Progenitor cell of endocrine pancreas (in vitro differentiated cells): ENCODE results near the gene COL20A1. TPM values are rescaled to one million over a fixed set of nuclear protein-coding genes. Genes with fewer than 3 reads are reported as not detected.

Source experiments
- DNase-seq: peaks from one replicate; pipeline ENCODE4 v3.0.0; 2021; ENCODE audit warnings: low spot score; ENCODE audit not compliant: unreplicated experiment
- H3K27ac Mint-ChIP-seq: 2 replicates; pipeline ENCODE4 v1.8.0; 2021; ENCODE audit warnings: mild to moderate bottlenecking, moderate library complexity, mixed read lengths
- H3K27me3 Mint-ChIP-seq: 2 replicates; pipeline ENCODE4 v1.8.0; 2021; ENCODE audit warnings: mixed read lengths
- H3K36me3 Mint-ChIP-seq: 2 replicates; pipeline ENCODE4 v1.8.0; 2022; ENCODE audit warnings: mixed read lengths; ENCODE audit not compliant: insufficient read depth
- H3K4me1 Mint-ChIP-seq: 2 replicates; pipeline ENCODE4 v1.8.0; 2021; ENCODE audit warnings: low read depth, mixed read lengths
- H3K4me3 Mint-ChIP-seq: 2 replicates; pipeline ENCODE4 v1.8.0; 2021; ENCODE audit warnings: low read depth, mild to moderate bottlenecking, moderate library complexity, mixed read lengths
- H3K9me3 Mint-ChIP-seq: 2 replicates; pipeline ENCODE4 v1.8.0; 2021; ENCODE audit warnings: low read depth, mixed read lengths
- total RNA-seq: library from RNA; stranded (reverse); gene quantifications from 2 replicates; pipeline ENCODE4 v1.2.1, GENCODE V29; 2021
- TF ChIP-seq, protein P1 (sequence below): fragments of 200-600 bp; sonication (generic); IDR thresholded peaks from one replicate; pipeline ENCODE4 v1.5.0; 2021; ENCODE audit warnings: antibody characterized with exemption, mild to moderate bottlenecking; ENCODE audit not compliant: unreplicated experiment

COL20A1 gene
- total RNA-seq, 1 donor from 2014 or later: 0.24 TPM

DNA sequence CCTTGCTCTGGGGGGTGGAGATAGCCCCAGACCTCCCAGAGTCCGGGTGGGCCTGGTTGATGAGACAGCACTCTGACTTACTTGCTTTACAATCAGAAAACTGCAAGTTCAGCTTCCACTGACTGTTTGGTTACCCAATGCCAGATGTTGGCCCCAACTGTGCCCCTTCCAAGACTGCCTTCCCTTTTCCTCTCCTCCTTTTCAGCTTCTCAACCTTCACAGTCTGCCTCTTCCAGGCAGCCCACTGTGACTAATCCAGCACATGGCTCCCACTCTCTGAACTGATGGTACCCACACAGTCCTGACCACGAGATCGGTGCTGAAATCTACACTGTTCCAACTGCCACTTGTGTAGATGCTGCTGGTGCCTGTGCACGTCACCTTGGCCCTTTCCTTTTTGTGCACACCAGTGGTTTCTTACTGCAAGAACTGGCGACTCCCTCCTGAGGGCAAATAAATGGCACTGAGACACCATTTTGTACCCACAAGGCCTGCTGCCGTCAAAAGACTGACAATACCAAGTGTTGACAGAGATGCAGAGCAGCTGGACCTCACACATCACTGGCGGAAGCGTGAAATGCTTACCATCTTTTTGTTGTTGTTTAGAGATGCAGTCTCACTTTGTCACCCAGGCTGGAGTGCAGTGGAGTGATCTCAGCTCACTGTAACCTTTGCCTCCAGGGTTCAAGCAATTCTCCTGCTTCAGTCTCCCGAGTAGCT, 22.2 kb upstream of the COL20A1 start:
- peaks cover 6% of the 10 kb centered on the region for H3K27me3 Mint-ChIP-seq
- DNase-seq: no peak
- peaks cover 13% of the 10 kb centered on the region for H3K4me1 Mint-ChIP-seq
- TF ChIP-seq, protein P1, sequence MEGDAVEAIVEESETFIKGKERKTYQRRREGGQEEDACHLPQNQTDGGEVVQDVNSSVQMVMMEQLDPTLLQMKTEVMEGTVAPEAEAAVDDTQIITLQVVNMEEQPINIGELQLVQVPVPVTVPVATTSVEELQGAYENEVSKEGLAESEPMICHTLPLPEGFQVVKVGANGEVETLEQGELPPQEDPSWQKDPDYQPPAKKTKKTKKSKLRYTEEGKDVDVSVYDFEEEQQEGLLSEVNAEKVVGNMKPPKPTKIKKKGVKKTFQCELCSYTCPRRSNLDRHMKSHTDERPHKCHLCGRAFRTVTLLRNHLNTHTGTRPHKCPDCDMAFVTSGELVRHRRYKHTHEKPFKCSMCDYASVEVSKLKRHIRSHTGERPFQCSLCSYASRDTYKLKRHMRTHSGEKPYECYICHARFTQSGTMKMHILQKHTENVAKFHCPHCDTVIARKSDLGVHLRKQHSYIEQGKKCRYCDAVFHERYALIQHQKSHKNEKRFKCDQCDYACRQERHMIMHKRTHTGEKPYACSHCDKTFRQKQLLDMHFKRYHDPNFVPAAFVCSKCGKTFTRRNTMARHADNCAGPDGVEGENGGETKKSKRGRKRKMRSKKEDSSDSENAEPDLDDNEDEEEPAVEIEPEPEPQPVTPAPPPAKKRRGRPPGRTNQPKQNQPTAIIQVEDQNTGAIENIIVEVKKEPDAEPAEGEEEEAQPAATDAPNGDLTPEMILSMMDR: no peak
- H3K9me3 Mint-ChIP-seq: no peaks in the 10 kb centered on the region
- H3K4me3 Mint-ChIP-seq: peak overlapping the region; percentile 76
- H3K36me3 Mint-ChIP-seq: no peaks in the 10 kb centered on the region
- H3K27ac Mint-ChIP-seq: no peak overlapping the region

DNA sequence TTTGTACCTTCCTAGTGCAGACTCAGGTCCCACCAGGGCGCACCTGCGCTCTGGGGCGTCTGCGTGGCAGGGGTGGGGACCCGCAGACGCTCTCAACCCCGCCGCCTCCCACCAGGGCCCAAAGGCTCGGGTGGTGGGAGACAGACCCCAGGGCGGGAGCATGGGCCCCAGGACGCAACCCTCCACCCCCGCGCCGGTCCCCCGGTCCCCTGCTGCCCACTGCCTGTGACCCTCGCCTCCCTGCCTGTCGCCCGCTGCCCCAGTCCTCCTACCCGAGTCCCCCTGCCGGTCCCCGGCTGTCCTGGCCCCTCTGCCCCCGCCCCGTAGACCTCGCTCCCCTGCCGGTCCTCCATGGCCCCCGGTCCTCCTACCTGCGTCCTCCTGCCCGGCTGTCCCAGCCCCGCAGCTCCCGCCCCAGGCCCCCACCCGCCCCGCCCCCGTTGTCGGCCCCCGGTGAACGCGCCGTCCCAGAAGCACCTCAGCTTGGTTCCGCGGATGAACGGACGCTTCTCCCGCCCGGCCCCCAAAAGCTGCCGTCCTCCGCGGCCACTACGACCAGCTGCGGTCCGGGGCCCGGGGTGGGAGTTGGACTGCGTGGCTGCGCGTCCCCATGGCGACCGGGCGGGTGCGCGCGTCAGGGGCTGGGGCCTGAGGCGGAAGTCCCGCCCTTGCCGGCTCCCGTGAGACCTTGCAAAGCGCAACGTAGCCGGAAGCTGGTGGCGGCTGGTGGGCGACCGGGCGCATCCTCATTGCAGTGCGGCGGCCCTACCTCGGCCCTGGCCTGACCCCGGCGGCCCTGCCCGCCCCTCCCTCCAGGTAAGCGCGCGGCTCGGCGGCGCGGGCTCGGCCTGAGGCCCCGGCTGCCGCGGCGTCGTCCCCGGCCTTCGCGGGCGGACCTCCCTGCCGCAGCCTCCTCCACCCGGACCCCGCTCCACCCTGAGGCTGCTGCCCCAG, 20.6 kb upstream of the COL20A1 start, which contains the start of gene ARFGAP1:
Gene ARFGAP1 (plus strand): TSS at position 709 of the 954 bp plus-strand sequence. CDS start 2,768 bp downstream, outside the sequence.
- H3K27ac Mint-ChIP-seq: peak within 1 kb of the TSS; percentile 84
- H3K27me3 Mint-ChIP-seq: no peaks in the 10 kb centered on the region
- TF ChIP-seq, protein P1: no peak
- H3K36me3 Mint-ChIP-seq: no peaks in the 10 kb centered on the region
- peak; percentile 87 for DNase-seq
- H3K4me1 Mint-ChIP-seq: peaks cover 13% of the 10 kb centered on the region
- H3K4me3 Mint-ChIP-seq: peak within 1 kb of the TSS; percentile 86
- no peaks in the 10 kb centered on the region for H3K9me3 Mint-ChIP-seq

DNA sequence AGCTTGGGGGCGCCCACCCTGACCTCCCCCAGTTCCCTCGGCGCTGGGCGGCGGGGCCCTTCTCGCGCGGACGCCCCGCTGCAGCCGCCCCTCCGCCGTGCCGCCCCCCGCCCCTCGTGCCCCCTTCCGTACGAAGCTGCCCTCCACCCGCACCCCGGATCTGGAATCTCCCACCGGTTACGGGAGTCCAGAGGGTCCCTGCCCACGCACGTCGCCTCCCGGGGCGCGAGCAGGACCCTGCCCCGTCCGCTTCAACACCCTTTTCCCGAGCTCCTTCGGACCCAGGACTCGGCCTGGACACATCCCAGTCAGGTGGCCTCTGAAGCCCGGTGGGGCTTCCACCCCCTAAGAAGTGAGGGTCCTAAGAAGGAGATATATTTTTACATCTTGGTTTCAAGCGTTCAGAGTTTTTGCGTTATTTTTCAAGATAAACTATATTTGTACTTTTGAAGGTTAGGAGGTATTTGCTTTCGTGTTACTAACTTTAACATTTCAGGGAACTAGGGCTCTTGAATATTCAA, 19.9 kb upstream of the COL20A1 start:
- Mint-ChIP-seq H3K9me3 (no peaks in the 10 kb centered on the region), H3K4me3 (peak overlapping the region; percentile 86), H3K27ac (peak overlapping the region; percentile 84), H3K36me3 (no peaks in the 10 kb centered on the region), H3K27me3 (no peaks in the 10 kb centered on the region), H3K4me1 (peaks cover 13% of the 10 kb centered on the region)
- TF ChIP-seq, protein P1: no peak
- DNase-seq: no peak

DNA sequence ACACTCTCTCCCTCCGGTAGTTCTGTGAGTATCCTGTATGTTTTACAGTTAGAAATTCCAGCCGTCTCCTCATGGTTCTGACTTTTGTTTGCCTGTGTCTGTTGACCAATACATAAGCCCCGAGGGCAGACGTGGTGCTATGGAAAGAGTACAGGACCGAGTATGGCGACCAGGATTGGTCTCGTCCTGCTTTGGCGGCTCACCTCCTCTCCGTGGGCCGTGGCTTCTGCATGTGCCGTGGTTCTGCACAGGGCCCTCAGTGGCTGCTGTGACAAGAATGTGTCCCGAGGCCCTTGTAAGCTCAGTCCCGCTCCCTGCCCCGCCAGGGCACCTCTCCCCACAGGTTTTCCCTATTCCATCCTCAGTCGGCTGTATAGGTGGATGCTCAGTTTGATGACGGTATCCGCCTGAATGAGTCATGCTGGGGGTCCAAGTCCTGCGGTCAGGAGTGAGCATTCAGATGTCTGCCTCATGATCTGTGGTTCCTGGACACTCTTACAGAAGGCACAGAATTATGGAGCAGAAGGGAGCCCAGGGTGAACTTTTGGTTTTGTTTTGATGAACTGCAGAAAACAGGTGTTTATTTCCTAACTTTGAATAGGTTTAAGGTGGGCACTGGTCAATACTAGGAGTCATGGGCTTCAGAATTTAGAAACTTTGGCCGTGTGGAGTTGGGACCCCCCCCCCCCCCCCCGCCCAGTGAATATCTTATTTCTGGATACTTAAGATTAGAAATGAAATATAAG, 19.2 kb upstream of the COL20A1 start:
- Mint-ChIP-seq H3K27me3 (no peaks in the 10 kb centered on the region), H3K4me1 (peaks cover 13% of the 10 kb centered on the region), H3K27ac (peak overlapping the region; percentile 84), H3K36me3 (no peaks in the 10 kb centered on the region), H3K9me3 (no peaks in the 10 kb centered on the region), H3K4me3 (peak overlapping the region; percentile 86)
- DNase-seq: no peak
- TF ChIP-seq, protein P1: no peak
